H1 (cell line): ENCODE results near the gene NR2E1. TPM values are rescaled to one million over a fixed set of nuclear protein-coding genes. Genes with fewer than 3 reads are reported as not detected.

ENCODE experiments used
- CTCF ChIA-PET: fragments of 300-600 bp; sonication (Branson Sonifier 250); formaldehyde crosslinking; loops from one replicate; lab custom pipeline; 2021; ENCODE audit not compliant: partially characterized antibody; lab: Charles Lee
- POLR2A ChIA-PET: fragments of 300-600 bp; sonication (Branson Sonifier 250); formaldehyde crosslinking; loops from one replicate; lab custom pipeline; 2021; ENCODE audit warnings: inconsistent platforms; ENCODE audit not compliant: partially characterized antibody; lab: Charles Lee
- DNase-seq, 2 experiments: peaks; one replicate each; pipeline versions ENCODE4 v3.0.0 to v3.0.0-alpha.2; 2010 to 2022; ENCODE audit warnings: low spot score in 2 of 2, low read depth in 1 of 2, mixed read lengths in 1 of 2
- FAIRE-seq: peaks from 2 replicates; lab custom pipeline; 2011; peaks lifted over from hg19 to GRCh38; lab: Jason Lieb, UNC
- H2AFZ ChIP-seq: 2 replicates; pipeline ENCODE4 v1.8.1; 2012; ENCODE audit warnings: low read length, inconsistent platforms
- H2AK5ac ChIP-seq: 2 replicates; pipeline ENCODE4 v1.6.1; 2013; ENCODE audit warnings: low read depth, low read length
- H2BK120ac ChIP-seq: replicated peaks from 2 replicates; pipeline ENCODE3; 2013; ENCODE audit warnings: low read depth, low read length, inconsistent platforms
- H2BK12ac ChIP-seq: 2 replicates; pipeline ENCODE4 v1.6.1; 2013; ENCODE audit warnings: low read depth, low read length
- H2BK15ac ChIP-seq: 2 replicates; pipeline ENCODE4 v1.6.1; 2013; ENCODE audit warnings: low read length
- H2BK20ac ChIP-seq: 2 replicates; pipeline ENCODE4 v1.6.1; 2013; ENCODE audit warnings: low read length
- H2BK5ac ChIP-seq: 2 replicates; pipeline ENCODE4 v1.6.1; 2013; ENCODE audit warnings: low read depth, low read length
- H3K14ac ChIP-seq: 2 replicates; pipeline ENCODE4 v1.6.1; 2013; ENCODE audit warnings: inconsistent platforms; ENCODE audit not compliant: insufficient read length
- H3K18ac ChIP-seq: 2 replicates; pipeline ENCODE4 v1.6.1; 2013; ENCODE audit warnings: low read length; ENCODE audit errors: extremely low read depth
- H3K23ac ChIP-seq: 2 replicates; pipeline ENCODE4 v1.6.1; 2013; ENCODE audit warnings: inconsistent platforms; ENCODE audit not compliant: insufficient read length
- H3K23me2 ChIP-seq: 2 replicates; pipeline ENCODE4 v1.6.1; 2013; ENCODE audit warnings: low read depth, low read length
- H3K27ac ChIP-seq: 2 replicates; pipeline ENCODE4 v1.6.1; 2011; ENCODE audit warnings: low read depth, low read length, inconsistent platforms
- H3K27me3 ChIP-seq, 4 experiments: replicated peaks in 1 of 4; 1 replicate in 1 of 4; 2 replicates in 3 of 4; pipeline versions ENCODE4 v1.6.1 to v1.8.1; 2011 to 2013; ENCODE audit warnings: low read length in 3 of 4, mild to moderate bottlenecking in 3 of 4, inconsistent platforms in 2 of 4, mixed read lengths in 2 of 4, moderate library complexity in 1 of 4; ENCODE audit not compliant: control insufficient read depth in 3 of 4, insufficient read depth in 3 of 4; ENCODE audit errors: extremely low read depth in 1 of 4
- H3K36me3 ChIP-seq, 4 experiments: 2 replicates each; pipeline versions ENCODE4 v1.6.1 to v1.8.1; 2011 to 2013; ENCODE audit warnings: mild to moderate bottlenecking in 4 of 4, low read length in 3 of 4, moderate library complexity in 2 of 4, control low read depth in 1 of 4, inconsistent platforms in 1 of 4; ENCODE audit not compliant: insufficient read depth in 4 of 4, control insufficient read depth in 2 of 4
- H3K4ac ChIP-seq: replicated peaks from 2 replicates; pipeline ENCODE3; 2013; ENCODE audit warnings: low read length, low read depth, mixed read lengths, inconsistent platforms; ENCODE audit not compliant: insufficient read length
- H3K4me1 ChIP-seq, 4 experiments: replicated peaks in 1 of 4; 1 replicate in 1 of 4; 2 replicates in 3 of 4; pipeline versions ENCODE4 v1.6.1 to v1.8.1; 2011 to 2013; ENCODE audit warnings: low read length in 3 of 4, inconsistent platforms in 2 of 4, mixed read lengths in 1 of 4; ENCODE audit not compliant: insufficient read depth in 4 of 4, control insufficient read depth in 3 of 4
- H3K4me2 ChIP-seq, 2 experiments: 2 replicates each; pipeline versions ENCODE4 v1.6.1 to v1.8.1; 2011 to 2013; ENCODE audit warnings: low read depth in 2 of 2, low read length in 2 of 2, control low read depth in 1 of 2, inconsistent platforms in 1 of 2, mild to moderate bottlenecking in 1 of 2; ENCODE audit not compliant: insufficient read depth in 1 of 2
- H3K4me3 ChIP-seq, 4 experiments: fragments of 200-600, 300-600 bp in 1 of 4; sonication (generic), shearing (Covaris generic), sonication (Bioruptor Twin) in 1 of 4; 2 replicates each; pipeline versions ENCODE4 v1.5.1 to v1.8.1; 2011 to 2016; ENCODE audit warnings: low read length in 4 of 4, low read depth in 3 of 4, control low read depth in 2 of 4, inconsistent platforms in 2 of 4, mild to moderate bottlenecking in 2 of 4, mixed read lengths in 1 of 4, moderate library complexity in 1 of 4; ENCODE audit not compliant: insufficient read depth in 2 of 4; ENCODE audit errors: extremely low read depth in 1 of 4
- H3K56ac ChIP-seq: replicated peaks from 2 replicates; pipeline ENCODE3; 2013; ENCODE audit warnings: low read depth, mild to moderate bottlenecking, mixed read lengths, low read length, inconsistent platforms; ENCODE audit not compliant: insufficient read length
- H3K79me1 ChIP-seq: 2 replicates; pipeline ENCODE4 v1.6.1; 2013; ENCODE audit warnings: low read depth, low read length, control low read depth
- H3K79me2 ChIP-seq, 2 experiments: 2 replicates each; pipeline versions ENCODE4 v1.6.1 to v1.8.1; 2012 to 2013; ENCODE audit warnings: low read length in 2 of 2, mild to moderate bottlenecking in 2 of 2, inconsistent platforms in 1 of 2; ENCODE audit not compliant: insufficient read depth in 2 of 2, control insufficient read depth in 1 of 2
- H3K9ac ChIP-seq, 4 experiments: replicated peaks in 1 of 4; 1 replicate in 1 of 4; 2 replicates in 3 of 4; pipeline versions ENCODE4 v1.6.1 to v1.8.1; 2011 to 2013; ENCODE audit warnings: low read depth in 3 of 4, low read length in 3 of 4, control low read depth in 2 of 4, mild to moderate bottlenecking in 2 of 4, moderate library complexity in 2 of 4, inconsistent platforms in 1 of 4; ENCODE audit errors: extremely low read depth in 1 of 4
- H3K9me3 ChIP-seq, 2 experiments: 2 replicates each; pipeline versions ENCODE4 v1.6.1 to v1.8.1; 2012 to 2013; ENCODE audit warnings: mild to moderate bottlenecking in 2 of 2, moderate library complexity in 2 of 2, control low read depth in 1 of 2, inconsistent platforms in 1 of 2, low read depth in 1 of 2, low read length in 1 of 2, mixed read lengths in 1 of 2; ENCODE audit not compliant: insufficient read depth in 2 of 2
- H4K20me1 ChIP-seq, 2 experiments: replicated peaks in 1 of 2; 2 replicates each; pipeline versions ENCODE3 to v1.8.1; 2011 to 2013; ENCODE audit warnings: inconsistent platforms in 2 of 2, low read length in 2 of 2, mild to moderate bottlenecking in 1 of 2; ENCODE audit not compliant: insufficient read depth in 2 of 2, control insufficient read depth in 1 of 2
- H4K5ac ChIP-seq: 2 replicates; pipeline ENCODE4 v1.6.1; 2013; ENCODE audit warnings: low read length, low read depth, mixed read lengths, inconsistent platforms; ENCODE audit not compliant: insufficient read length
- H4K8ac ChIP-seq: 2 replicates; pipeline ENCODE4 v1.8.0; 2013; ENCODE audit warnings: mild to moderate bottlenecking, moderate library complexity, low read length, inconsistent platforms; ENCODE audit not compliant: insufficient read depth; ENCODE audit errors: extremely low read depth
- H4K91ac ChIP-seq: replicated peaks from 2 replicates; pipeline ENCODE3; 2013; ENCODE audit warnings: low read length, mixed read lengths, inconsistent platforms; ENCODE audit not compliant: insufficient read length
- ASH2L ChIP-seq: fragments of 200-600, 300-600 bp; sonication (generic); IDR thresholded peaks from one replicate; pipeline ENCODE4 v1.7.1; 2017; ENCODE audit warnings: low read length
- CBX8 ChIP-seq: fragments of 300-800, 300-1000 bp; sonication (generic); IDR thresholded peaks from 2 replicates; pipeline ENCODE4 v1.7.1; 2016; ENCODE audit warnings: low read depth, low read length, borderline replicate concordance
- CEBPB ChIP-seq: IDR thresholded peaks from 2 replicates; pipeline ENCODE4 v1.6.1; 2012; ENCODE audit warnings: low read depth, low read length
- KDM1A ChIP-seq: fragments of 200-600, 300-600 bp; sonication (generic); IDR thresholded peaks from 2 replicates; pipeline ENCODE4 v1.7.1; 2016; ENCODE audit warnings: mild to moderate bottlenecking, low read length, borderline replicate concordance
- NANOG ChIP-seq: IDR thresholded peaks from 2 replicates; pipeline ENCODE4 v1.6.1; 2011; ENCODE audit warnings: low read length, low read depth, mild to moderate bottlenecking, inconsistent platforms; ENCODE audit not compliant: insufficient read depth, poor library complexity, severe bottlenecking
- RBBP5 ChIP-seq: IDR thresholded peaks from 2 replicates; pipeline ENCODE4 v1.7.1; 2012; ENCODE audit warnings: low read depth, mild to moderate bottlenecking, inconsistent platforms, low read length, moderate library complexity, borderline replicate concordance
- RNF2 ChIP-seq: fragments of 200-900, 300-1000 bp; sonication (generic); IDR thresholded peaks from 2 replicates; pipeline ENCODE4 v1.7.1; 2016; ENCODE audit warnings: borderline replicate concordance, low read depth, mild to moderate bottlenecking, antibody characterized with exemption, low read length; ENCODE audit not compliant: poor library complexity, severe bottlenecking; ENCODE audit errors: missing control alignments
- SP4 ChIP-seq: IDR thresholded peaks from 2 replicates; pipeline ENCODE4 v1.6.1; 2012; ENCODE audit warnings: low read length, inconsistent platforms
- SUZ12 ChIP-seq: fragments of 200-600 bp; sonication (generic); IDR thresholded peaks from 2 replicates; pipeline ENCODE4 v1.6.1; 2012; ENCODE audit warnings: mild to moderate bottlenecking, inconsistent platforms, low read length, moderate library complexity, mixed read lengths
- TAF7 ChIP-seq: optimal IDR thresholded peaks from 2 replicates; pipeline ENCODE3; 2011; ENCODE audit warnings: low read depth, mild to moderate bottlenecking, inconsistent platforms, low read length, moderate library complexity, borderline replicate concordance
- WGBS, 2 experiments: shearing (Covaris generic) in 1 of 2; methylation state at CpG; one replicate each; pipeline versions ENCODE4 v1.1.6 to v1.1.7; 2013 to 2015; ENCODE audit warnings: low lambda C conversion rate in 2 of 2, mixed read lengths in 2 of 2, inconsistent platforms in 1 of 2, low coverage in 1 of 2, missing lambda C conversion rate in 1 of 2; ENCODE audit not compliant: insufficient replicate concordance in 2 of 2, insufficient coverage in 1 of 2, insufficient read length in 1 of 2; ENCODE audit errors: extremely low coverage in 1 of 2, missing lambda C conversion rate in 1 of 2; 5-methylcytosine and 5-hydroxymethylcytosine counted together
- polyA plus RNA-seq, 7 experiments: library from polyadenylated mRNA; depleted of rRNA in 3 of 7; stranded (reverse) in 5 of 7; unstranded in 2 of 7; fragments of >200 nt in 5 of 7; fragments of 200-250 nt in 2 of 7; gene quantifications; 1 replicate in 5 of 7; 2 replicates in 1 of 7; 4 replicates in 1 of 7; pipeline versions ENCODE4 v1.2.1 to v1.2.3, GENCODE V29; 2011 to 2013; ENCODE audit warnings: missing spikeins in 2 of 7, mixed read lengths in 2 of 7
- total RNA-seq: library from RNA; stranded (reverse); fragmentation: NEBNext Ultra II Directional; extraction: Animal tissue kit (Norgen Biotek cat#: 25700); gene quantifications from 2 replicates; pipeline ENCODE4 v1.2.1, GENCODE V29; 2021

The NR2E1 gene
- total and polyA plus RNA-seq, 2 of the 8 experiments (the other 6 are each of a cell fraction or from before 2014, with no cell fraction given) = not detected

- H2AK5ac ChIP-seq = peak overlapping the region; percentile 29; the same call in 1 of the 2 replicates
- H3K4me1 ChIP-seq = peaks cover 6 to 14% (median 10%) of the 10 kb centered on the region in 4 experiments; a peak in 6 of 7 replicates
- H4K5ac ChIP-seq = no peak overlapping the region
- H3K27me3 ChIP-seq = peaks cover 59 to 79% (median 70%) of the 10 kb centered on the region in 4 experiments
- no peak overlapping the region for H3K9ac ChIP-seq
- no peaks in the 10 kb centered on the region for H3K79me2 ChIP-seq
- CTCF ChIA-PET = interaction anchor here (0.7 to 7.8 kb wide), 11 partner anchors 9 to 335 kb away, joined by 3 to 51 read pairs (median 3); partner anchors contain the start of gene NR2E1
- H2BK15ac ChIP-seq = no peak overlapping the region
- no peak overlapping the region for H3K14ac ChIP-seq
- peak overlapping the region in 1 of 2 experiments; percentile 28; a peak in 2 of 4 replicates for H3K4me2 ChIP-seq
- H3K9me3 ChIP-seq = no peaks in the 10 kb centered on the region
- FAIRE-seq (peak; percentile 32), DNase-seq (peak in 1 of 2 experiments; percentile 54)
- H3K23ac ChIP-seq = no peak overlapping the region
- H3K79me1 ChIP-seq = no peaks in the 10 kb centered on the region
- no peak overlapping the region for H2BK20ac ChIP-seq
- no peak overlapping the region for H2AFZ ChIP-seq
- no peaks in the 10 kb centered on the region; the same call in 1 of the 2 replicates for H3K23me2 ChIP-seq
- peak overlapping the region in 1 of 4 experiments; percentile 50; a peak in 1 of 8 replicates for H3K4me3 ChIP-seq
- H3K4ac ChIP-seq = no peak overlapping the region
- no peak overlapping the region for H4K8ac ChIP-seq
- H4K91ac ChIP-seq = no peak overlapping the region
- H2BK120ac ChIP-seq = no peak overlapping the region
- peaks cover 5 to 14% of the 10 kb centered on the region in 2 experiments for H4K20me1 ChIP-seq
- no peak overlapping the region for H3K27ac ChIP-seq
- POLR2A ChIA-PET = interaction anchor here (0.8 to 3.5 kb wide), 4 partner anchors 9 to 42 kb away, joined by 3 to 19 read pairs (median 5); partner anchors contain the start of gene NR2E1
- H3K36me3 ChIP-seq = no peaks in the 10 kb centered on the region
- no peak overlapping the region for H3K18ac ChIP-seq
- 0 out of 2 replicates have a peak overlapping the region, but pooled peaks have one; percentile 14 for H2BK12ac ChIP-seq
- 15% methylated on average over 10 of the region's 10 CpGs; no CpG with 5 or more reads in 1 of the 2 experiments for WGBS, 2 experiments
- no peak overlapping the region for H2BK5ac ChIP-seq
- H3K56ac ChIP-seq = no peak overlapping the region
- TF ChIP-seq NANOG (no peak), SP4 (no peak), CBX8 (no peak), KDM1A (no peak), RNF2 (peak; percentile 17), ASH2L (peak; percentile 2), SUZ12 (peak; percentile 55), RBBP5 (no peak), TAF7 (no peak), CEBPB (no peak)
Observed at GRCh38 chr6:108156180-108156937, 9.5 kb upstream of the NR2E1 start.
